Activated CD4-positive, alpha-beta T cell treated with anti-CD3 and anti-CD28 coated beads, Interleukin-10, Interleukin-2, amounts not matched to agents 100 ng/mL and 50 ng/mL, durations not matched to agents 16 hours and 8 hours (primary cell): ENCODE data around the gene PLSCR3.

Experiments
- DNase-seq: peaks from one replicate; pipeline ENCODE4 v3.0.0-alpha.2; 2020

PLSCR3 gene

GRCh38 chr17:7346761-7347614, 47.3 kb downstream of the PLSCR3 start:
- no peak for DNase-seq

- no peak for DNase-seq
Observed at GRCh38 chr17:7343250-7343649, 51.1 kb downstream of the PLSCR3 start.

GRCh38 chr17:7341842-7342241, 52.5 kb downstream of the PLSCR3 start:
- no peak for DNase-seq

GRCh38 chr17:7340179-7340578, 54.1 kb downstream of the PLSCR3 start:
- DNase-seq: no peak
